Prostate gland (tissue), 2 donors: ENCODE results near the gene FOXR1.

Source experiments
- CTCF ChIP-seq, 4 experiments: fragments of 200-600 bp in 2 of 4; fragments of 450-650 bp in 2 of 4; sonication (generic) in 2 of 4; IDR thresholded peaks; 1 replicate in 3 of 4; 2 replicates in 1 of 4; pipeline ENCODE4 v1.5.1; 2016 to 2019; ENCODE audit warnings: antibody characterized with exemption in 4 of 4, mild to moderate bottlenecking in 2 of 4, moderate library complexity in 2 of 4
- POLR2A ChIP-seq: fragments of 450-650 bp; IDR thresholded peaks from one replicate; pipeline ENCODE4 v1.6.1; 2016; ENCODE audit warnings: antibody characterized with exemption, mild to moderate bottlenecking
- POLR2AphosphoS5 ChIP-seq: sonication (generic); formaldehyde crosslinking; IDR thresholded peaks from one replicate; pipeline ENCODE4 v1.6.1; 2017; ENCODE audit warnings: antibody characterized with exemption

- TF ChIP-seq POLR2A: no peak
- TF ChIP-seq CTCF (IDR thresholded peaks at IDR 0.05): no peak
- no peak for TF ChIP-seq POLR2AphosphoS5
Measured at GRCh38 chr11:118939953-118940598, 31.5 kb upstream of the FOXR1 start.
